GM06990 (cell line): ENCODE results near the gene HBEGF.

ENCODE experiments used
- DNase-seq: peaks from one replicate; pipeline ENCODE4 v3.0.0-alpha.2; 2011; ENCODE audit not compliant: insufficient read length; ENCODE audit errors: extremely low read depth
- H3K27me3 ChIP-seq: replicated peaks from 2 replicates; pipeline ENCODE4 v1.6.0; 2011; ENCODE audit warnings: low read length; ENCODE audit not compliant: control insufficient read depth, insufficient read depth
- H3K36me3 ChIP-seq: 2 replicates; pipeline ENCODE4 v1.5.1; 2011; ENCODE audit warnings: low read length; ENCODE audit not compliant: control insufficient read depth, insufficient read depth
- H3K4me3 ChIP-seq: replicated peaks from 2 replicates; pipeline ENCODE4 v1.5.1; 2011; ENCODE audit warnings: low read depth, mild to moderate bottlenecking, control low read depth, low read length
- TF ChIP-seq, protein P1 (sequence below): IDR thresholded peaks from 2 replicates; pipeline ENCODE4 v1.5.1; 2011; ENCODE audit warnings: low read length, control low read depth, mild to moderate bottlenecking, inconsistent platforms; ENCODE audit not compliant: insufficient read depth, poor library complexity, severe bottlenecking

Gene HBEGF

DNA sequence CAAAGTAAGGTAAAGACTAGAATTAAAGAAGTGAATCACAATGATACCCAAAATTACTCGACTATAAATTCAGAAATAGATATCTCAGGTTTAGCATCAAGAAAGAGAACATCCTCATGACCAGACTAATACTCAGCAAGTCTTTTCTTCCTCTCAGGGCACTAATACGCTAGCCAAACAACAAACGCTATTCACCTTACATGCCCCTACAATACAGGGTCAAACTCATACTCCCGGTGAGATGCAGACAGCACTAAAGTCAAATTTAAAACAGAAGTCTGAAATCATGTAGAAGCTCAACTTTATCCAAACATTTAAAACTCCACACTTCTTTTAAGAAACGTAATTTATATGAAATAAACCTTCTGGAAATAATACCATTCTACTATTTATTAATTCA lies 49.1 kb downstream of the HBEGF start:
- Histone ChIP-seq H3K36me3 (peaks cover 1% of the 10 kb centered on the region), H3K4me3 (no peak overlapping the region), H3K27me3 (no peaks in the 10 kb centered on the region)
- no peak for DNase-seq
- TF ChIP-seq, protein P1, sequence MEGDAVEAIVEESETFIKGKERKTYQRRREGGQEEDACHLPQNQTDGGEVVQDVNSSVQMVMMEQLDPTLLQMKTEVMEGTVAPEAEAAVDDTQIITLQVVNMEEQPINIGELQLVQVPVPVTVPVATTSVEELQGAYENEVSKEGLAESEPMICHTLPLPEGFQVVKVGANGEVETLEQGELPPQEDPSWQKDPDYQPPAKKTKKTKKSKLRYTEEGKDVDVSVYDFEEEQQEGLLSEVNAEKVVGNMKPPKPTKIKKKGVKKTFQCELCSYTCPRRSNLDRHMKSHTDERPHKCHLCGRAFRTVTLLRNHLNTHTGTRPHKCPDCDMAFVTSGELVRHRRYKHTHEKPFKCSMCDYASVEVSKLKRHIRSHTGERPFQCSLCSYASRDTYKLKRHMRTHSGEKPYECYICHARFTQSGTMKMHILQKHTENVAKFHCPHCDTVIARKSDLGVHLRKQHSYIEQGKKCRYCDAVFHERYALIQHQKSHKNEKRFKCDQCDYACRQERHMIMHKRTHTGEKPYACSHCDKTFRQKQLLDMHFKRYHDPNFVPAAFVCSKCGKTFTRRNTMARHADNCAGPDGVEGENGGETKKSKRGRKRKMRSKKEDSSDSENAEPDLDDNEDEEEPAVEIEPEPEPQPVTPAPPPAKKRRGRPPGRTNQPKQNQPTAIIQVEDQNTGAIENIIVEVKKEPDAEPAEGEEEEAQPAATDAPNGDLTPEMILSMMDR = no peak

DNA sequence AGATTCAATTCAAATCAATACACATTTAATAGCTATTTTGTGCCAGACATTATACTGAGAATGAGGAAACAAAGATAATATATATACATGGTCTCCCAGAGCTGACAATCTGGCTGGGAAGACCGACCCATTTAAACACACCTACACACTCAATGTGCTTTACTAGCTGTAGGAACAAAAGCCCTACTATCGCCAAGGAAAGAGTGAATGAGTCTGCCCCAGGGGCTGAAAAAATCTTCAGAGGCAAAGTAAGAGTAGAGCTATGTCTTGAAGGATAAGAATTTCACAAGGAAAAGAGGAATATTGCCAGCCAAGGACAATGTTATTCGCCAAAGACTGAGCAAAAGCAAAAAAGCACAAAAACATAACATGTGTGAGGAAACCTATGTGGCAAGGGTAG lies 50.1 kb downstream of the HBEGF start:
- DNase-seq = no peak
- no peaks in the 10 kb centered on the region for H3K27me3 ChIP-seq
- TF ChIP-seq, protein P1 = no peak
- H3K4me3 ChIP-seq = no peak overlapping the region
- H3K36me3 ChIP-seq = peaks cover 1% of the 10 kb centered on the region

DNA sequence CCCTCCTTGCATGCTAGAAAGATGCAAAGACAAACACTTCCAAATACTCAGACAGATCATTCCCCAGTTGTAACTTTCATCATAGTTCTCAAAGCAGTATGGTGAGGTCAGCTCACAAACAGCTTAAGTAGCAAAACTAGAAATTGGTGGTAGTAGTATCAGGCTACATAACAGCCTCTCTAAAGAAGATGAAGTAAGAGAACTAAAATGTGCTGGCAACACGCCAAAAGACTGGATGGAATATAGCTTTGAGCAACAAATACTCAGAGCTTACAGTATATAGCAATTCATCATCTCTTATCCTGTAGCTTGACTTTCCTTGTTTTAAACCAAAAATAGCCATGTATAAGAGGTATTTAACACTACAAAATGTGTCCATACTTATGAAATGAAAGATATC lies 51.0 kb downstream of the HBEGF start:
- TF ChIP-seq, protein P1 = no peak
- Histone ChIP-seq H3K36me3 (peaks cover 1% of the 10 kb centered on the region), H3K27me3 (no peaks in the 10 kb centered on the region), H3K4me3 (no peak overlapping the region)
- DNase-seq = no peak

DNA sequence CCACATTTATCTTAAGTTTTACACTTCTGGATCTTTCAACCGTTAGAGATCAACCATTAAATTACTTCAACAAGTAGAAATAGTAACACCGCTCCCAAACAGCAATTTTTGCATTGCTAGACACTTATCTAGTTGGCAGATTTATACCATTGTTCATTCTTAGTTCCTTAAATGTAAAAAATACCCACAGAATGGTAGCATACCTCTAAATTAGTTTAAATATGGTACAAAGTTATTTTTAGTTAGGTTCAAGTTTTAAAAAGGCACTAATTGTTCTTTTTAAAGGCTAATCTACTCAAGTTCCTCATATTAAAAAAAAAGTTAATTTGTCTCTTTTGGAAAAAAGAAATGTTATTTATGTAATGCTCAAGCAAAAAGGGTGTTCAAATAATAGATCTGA lies 51.6 kb downstream of the HBEGF start:
- no peak overlapping the region for H3K4me3 ChIP-seq
- H3K36me3 ChIP-seq = peaks cover 1% of the 10 kb centered on the region
- H3K27me3 ChIP-seq = no peaks in the 10 kb centered on the region
- TF ChIP-seq, protein P1 = no peak
- DNase-seq = no peak

DNA sequence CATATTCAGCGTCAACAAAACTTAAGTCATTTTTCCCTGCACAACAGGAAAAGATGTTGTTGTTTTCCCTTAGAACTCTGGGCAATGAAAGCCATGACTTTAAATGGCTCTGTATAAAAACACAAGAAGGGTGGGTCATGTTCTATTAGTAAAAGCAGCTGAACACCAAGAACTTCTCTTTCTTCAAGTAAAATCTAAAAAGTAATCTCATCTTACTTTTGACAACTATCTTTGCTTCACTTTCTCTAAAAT lies 52.6 kb downstream of the HBEGF start:
- no peak for DNase-seq
- Histone ChIP-seq H3K36me3 (peaks cover under 1% of the 10 kb centered on the region; the same call in 1 of the 2 replicates), H3K4me3 (no peak overlapping the region), H3K27me3 (no peaks in the 10 kb centered on the region)
- TF ChIP-seq, protein P1 = no peak

DNA sequence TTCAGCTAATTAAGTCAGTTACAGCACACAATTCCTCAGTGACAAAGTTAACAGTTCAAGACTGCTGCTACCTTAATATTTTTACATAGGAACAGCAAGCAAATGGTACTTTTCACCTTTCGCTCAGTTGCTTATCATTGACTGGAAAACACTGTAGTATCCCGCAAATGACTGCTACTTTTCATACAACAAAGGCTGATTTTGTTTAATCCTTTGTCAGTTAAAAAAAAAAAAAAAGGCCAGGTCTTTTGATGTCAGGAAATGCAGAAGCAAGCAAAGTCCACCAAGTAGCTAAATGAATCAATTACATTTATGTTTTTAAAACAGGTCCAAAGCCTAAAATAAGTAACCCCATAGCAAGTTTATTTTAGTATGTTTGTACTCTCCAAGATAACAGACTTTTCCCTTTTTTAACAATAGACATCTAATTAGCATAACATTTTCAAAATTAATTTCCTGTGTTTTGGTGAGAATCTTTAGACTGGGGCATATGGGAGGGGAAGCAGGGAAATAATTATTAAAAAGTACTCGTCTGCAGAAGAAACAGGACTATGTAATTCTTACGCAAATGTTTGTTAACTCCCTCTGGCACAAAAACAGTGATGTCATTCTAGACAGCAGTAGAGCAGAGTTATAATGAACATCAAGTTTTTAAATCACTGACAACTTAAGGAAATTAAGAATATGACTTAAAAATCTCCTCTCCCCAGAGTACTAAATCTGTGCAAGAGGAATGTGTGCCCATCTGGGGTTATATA lies 53.1 kb downstream of the HBEGF start:
- no peak for DNase-seq

More for the DNA sequence above, 53.1 kb downstream of the HBEGF start:
- Histone ChIP-seq H3K36me3 (no peaks in the 10 kb centered on the region; the same call in 1 of the 2 replicates), H3K27me3 (no peaks in the 10 kb centered on the region), H3K4me3 (no peak overlapping the region)
- TF ChIP-seq, protein P1 = no peak
